HG02981 (cell line): ENCODE results near the gene NOC4L.

Experiments
- ATAC-seq: cut with Tn5 transposase; IDR thresholded peaks from one replicate; pipeline ENCODE4 v1.9.1; 2021; ENCODE audit warnings: mild to moderate bottlenecking, moderate library complexity; ENCODE audit not compliant: unreplicated experiment

Gene NOC4L

GRCh38 chr12:132168311-132169031 lies 24.2 kb downstream of the NOC4L start:
- no peak for ATAC-seq

DNA sequence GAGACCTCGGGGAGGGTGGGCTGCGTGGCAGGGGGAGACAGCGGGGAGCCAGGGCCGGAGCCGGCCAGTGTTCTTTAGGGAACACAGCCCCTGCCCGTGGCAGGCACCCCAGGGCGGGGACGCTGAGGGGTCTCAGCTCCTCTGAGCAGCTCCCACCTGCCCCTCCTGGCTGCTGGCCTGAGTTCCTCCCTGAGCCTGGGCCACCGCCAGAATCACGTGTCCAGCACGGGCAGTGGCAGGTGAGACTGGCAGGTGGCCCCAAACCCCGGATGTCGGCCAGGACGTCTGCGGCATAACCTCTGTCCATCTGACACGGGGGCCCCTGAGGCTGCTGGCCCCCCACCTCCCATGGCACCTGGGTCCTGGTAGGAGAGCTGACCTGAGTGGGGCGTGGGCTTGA lies 25.1 kb downstream of the NOC4L start:
- ATAC-seq, result no peak

GRCh38 chr12:132170094-132170636 lies 25.9 kb downstream of the NOC4L start:
- ATAC-seq, result no peak

DNA sequence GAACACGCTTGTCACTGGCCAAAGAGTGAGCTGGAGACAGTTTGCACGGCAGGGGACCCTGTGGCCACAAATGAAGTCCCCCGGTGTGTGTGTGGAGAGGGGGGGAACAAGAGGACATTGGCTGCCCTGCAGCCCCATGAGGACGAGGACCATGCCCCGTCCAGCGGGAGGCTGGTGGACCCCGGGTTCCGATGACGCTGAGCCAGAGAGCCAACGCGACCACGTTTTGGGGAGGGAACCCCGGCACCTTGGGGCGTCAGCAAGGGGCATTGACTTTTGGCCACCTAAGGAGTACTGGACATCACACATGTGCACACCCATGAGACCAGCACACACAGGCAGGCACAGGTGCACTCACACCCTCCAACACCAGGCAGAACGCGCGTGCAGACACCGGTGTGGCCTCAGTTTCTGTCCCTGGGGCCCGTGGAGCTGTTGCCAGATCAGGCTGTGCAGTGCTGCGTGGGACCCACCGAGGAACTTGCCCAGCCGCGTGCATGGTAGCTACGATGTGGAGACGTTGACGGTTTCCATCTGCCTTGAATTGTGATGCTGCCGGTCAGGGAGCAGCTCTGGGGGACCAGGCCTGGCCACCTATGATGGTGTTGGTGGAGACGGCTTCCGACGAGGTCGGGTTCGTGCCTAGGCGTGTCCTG lies 26.5 kb downstream of the NOC4L start:
- no peak for ATAC-seq

DNA sequence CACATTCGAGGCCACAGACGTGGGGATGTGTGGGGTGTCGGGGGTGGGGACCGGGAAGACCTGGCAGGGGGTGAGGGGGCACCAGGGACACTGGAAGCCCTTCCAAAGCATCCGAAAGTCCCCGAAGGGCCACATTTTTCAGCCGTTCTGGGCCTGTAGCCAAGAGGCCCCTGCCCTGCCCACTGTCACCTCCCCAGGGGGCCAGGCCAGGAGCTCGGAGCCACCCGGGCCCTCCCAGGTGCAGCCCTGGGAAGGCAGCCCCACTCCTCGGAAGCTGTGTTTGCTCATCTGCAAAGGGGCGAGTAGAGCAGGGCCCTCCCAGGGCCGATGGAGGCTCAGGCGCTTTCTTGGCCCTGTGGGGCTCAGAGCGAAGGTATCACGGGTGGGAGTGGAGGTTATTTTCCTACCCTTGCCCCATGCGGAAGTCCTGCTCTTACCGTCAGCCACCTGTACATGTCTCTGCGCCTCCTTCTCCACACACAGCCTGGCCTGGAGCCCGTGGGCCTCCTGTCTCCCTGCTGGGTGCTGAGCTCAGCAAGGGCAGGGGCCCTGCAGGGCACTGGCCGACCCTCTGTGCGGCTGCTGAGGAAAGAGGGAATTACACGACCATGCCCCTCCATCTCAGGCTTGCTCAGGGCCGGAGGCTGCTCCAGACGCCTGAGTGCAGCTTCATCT lies 27.2 kb downstream of the NOC4L start:
- no peak for ATAC-seq

DNA sequence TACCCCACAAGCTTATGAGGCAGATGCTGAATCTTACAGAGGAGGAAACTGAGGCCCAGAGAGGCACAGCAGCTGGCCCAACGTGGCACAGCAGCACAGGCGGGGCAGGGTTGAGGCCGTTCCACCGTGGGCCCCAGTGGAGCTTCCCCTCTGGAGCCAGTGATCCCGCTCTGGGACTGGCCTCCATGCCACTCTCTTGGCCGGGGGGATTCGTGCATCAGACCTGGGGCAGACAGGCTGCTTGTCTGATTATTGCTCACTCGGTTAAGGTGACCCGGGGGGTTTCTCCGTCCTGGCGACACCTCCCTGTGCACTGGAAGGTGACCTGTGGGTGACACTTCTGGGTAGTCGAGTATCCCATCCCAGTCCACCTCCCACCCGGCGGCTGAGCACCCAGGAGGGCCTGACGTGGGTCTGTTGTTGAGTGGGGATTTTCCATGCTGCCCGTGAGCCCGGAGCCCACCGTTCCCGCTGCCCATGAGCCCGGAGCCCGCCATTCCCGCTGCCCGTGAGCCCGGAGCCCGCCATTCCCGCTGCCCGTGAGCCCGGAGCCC lies 27.8 kb downstream of the NOC4L start:
- ATAC-seq, result no peak

DNA sequence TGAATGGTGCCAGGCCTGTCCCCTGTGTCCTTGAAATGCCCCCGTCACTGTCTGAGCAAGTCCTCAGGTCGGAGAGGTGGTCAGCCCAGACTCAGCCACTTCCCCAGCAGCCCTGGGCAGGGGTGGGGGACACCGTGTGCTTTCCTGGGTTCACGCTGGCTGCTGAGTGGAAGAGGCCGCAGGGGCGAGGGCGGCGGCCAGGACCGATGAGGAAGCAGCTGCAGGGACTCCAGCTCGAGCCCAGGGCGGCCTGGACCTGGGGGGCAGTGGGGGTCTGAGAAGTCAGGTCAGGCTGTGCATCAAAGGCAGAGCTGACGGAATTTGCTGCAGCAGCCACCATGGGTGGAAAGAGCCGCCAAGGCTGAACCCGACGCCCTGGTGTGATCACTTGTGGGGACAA lies 28.4 kb downstream of the NOC4L start:
- ATAC-seq, result no peak

DNA sequence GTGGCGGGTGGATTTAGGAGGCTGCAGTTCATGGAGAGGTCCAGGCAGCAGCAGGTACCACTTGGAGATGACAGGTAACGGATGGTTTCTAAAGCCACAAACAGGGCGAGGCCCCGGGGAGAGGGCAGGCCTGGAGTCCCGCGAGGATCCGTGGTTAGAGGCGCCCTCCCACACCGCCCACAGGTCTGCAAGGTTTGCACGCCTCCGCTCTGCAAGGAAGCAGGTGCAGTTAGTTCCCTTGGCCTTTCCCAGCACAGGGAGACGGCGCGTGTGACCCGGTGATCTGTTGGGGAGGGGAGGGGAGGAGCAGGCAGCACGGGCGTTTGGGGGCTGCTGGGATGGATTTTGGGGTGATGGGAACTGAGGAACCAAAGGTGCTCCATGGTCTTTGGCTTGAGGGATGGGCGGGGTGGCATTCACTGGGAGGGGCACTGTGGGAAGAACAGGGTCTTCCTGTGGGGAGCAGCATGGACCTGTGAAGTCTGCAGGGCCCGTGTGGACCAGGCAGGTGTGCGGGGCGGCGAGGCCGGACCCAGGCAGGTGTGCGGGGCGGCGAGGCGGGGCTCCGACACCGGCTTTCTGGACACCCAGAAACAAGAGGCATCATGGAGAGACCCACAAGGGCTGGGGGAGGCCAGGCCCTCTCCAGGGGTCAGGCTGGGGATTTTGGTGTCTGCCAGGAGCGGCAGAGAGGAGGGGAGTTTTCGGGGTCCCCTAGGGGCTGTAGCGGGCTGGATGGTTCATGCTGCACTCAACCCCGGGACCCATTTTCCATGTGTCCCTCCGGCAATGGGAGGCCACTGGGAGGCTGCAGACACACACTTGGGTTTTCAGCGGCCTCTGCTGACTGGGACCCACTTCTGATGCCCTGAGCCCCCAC lies 29.1 kb downstream of the NOC4L start:
- no peak for ATAC-seq

DNA sequence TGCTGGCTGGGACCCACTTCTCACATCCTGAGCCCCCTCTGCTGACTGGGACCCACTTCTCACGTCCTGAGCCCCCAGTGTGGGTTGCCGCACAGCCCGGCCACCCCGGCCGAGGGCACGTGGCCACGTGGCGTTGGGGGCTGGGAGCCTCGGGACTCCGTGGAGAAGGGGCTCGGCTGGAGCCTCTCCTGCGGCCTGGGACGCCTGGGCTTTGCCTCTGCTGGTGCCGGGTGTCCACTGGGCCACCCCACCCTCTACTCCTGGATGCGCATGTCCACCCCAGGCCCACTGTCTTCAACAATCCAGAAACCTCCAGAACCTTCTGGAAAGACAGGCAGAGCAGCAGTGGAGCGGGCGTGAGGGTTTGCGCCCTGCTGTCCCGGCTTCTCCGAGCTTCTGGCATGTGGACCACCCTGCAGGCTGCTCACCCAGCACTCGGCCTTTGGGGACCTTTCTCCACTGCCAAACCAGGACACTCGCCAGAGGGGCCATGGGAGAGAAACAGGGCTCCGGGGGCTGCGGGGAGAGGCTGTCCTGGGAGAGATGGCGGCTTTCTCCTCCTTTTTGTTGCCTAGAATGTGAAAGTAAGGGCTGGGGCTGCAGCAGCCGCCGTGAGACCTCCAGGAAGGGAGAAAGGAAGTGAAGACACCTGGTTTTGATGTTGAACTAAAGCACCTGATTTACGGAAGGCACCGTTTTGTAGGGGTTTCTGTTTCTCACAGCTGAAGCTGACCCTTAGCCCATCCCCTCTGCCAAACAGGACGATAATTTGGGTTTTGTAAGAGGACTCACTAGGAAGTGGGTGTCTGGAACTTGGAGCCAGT lies 30.0 kb downstream of the NOC4L start:
- no peak for ATAC-seq

DNA sequence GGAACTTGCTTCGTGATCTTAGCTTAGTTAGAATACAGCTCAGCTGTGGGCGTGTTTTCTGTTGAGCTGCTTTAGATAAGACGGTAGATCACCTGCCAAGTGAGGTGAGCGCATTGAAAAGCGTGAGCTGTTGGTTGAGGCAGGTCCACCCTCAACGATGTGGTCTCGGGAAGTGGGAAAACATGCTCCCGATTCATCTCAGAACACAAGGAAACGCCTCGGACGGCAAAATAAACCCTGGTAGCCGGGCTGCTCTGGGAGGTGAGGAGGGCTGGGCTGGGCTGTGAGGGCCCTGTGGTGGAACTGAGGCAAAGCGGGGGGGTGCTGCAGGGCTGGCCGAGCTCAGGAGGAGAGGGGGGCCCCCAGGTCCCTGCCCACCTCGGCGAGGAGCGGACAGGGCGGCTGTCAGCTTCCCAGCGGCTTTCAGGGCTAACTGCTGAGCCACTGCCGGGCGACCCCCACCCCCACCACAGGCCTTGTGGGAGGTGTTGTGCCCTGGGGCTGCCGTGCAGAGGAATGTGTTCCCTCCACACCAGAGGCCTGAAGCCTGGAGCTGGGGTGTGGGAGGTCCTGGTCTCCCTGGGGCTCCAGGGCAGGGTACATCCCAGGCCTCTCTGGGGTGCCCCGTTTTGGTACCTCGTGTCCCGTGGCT lies 30.7 kb downstream of the NOC4L start:
- no peak for ATAC-seq

DNA sequence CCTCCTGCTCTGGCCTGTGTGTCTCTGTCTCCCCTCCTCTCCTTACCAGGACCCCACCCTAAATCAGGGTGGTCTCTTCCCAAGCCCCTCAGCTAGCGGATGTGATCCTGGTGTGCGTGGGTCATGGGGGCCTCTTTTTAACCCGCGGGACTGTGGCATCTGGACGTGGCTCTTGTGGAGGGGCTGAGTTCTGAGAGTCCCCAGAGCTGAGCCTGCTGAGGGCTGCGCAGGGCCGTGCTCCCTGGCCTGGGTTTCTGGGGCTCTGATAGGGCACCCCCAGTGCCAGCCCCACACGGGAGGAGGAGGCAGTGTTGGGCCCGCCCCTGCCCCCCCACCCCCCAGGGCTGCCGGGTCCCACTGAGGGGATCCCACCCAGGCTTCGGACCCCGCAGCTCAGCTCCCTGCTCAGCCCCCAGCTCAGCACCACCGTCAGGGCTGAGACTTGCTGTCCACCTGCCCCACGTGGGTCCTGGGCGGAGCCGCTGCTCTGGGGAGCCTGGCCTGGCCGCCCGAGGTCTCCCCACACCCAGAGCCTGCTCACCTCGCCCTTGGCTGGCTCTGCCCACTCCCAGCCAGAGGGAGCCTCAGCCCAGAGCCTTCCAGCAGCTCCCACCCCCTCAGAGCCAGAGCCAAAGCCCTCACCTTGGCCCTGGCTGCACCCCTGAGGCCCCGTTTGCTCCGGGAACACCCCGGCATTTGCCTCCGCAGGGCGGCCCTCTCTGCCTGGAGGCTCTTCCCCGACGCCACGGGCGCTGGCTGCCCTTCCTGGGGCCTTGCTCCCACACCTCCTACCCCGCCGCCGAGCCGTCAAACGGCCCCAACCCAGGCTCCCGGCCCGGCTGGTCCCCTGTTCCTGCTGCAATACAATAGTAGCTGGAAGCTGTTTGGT lies 31.5 kb downstream of the NOC4L start:
- ATAC-seq, result no peak

DNA sequence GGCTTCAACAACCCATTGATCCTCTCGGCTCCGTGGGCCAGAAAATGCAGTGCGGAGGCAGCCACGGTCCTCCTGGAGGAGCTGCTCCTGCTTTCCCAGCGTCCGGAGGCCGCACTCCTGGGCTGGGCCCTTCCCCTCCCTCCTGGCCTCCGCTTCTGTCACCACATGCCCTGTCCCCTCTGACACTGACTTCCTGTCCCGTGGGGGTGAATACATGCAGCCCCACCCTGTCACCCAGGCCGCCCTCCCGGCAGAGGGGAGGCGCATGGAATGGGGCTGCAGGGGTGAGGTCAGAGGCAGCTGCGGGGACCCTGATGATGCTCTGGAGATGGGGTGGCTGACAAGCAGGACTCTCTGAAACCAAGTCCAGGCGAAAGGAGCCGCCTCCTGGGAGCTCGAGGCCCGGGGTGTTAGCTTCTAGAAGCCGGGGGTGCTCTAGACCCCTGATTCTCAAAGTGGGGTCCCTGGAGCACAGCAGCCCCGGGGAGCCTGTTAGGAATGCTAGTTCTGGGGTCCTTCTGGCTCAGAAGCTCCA lies 32.2 kb downstream of the NOC4L start:
- no peak for ATAC-seq

DNA sequence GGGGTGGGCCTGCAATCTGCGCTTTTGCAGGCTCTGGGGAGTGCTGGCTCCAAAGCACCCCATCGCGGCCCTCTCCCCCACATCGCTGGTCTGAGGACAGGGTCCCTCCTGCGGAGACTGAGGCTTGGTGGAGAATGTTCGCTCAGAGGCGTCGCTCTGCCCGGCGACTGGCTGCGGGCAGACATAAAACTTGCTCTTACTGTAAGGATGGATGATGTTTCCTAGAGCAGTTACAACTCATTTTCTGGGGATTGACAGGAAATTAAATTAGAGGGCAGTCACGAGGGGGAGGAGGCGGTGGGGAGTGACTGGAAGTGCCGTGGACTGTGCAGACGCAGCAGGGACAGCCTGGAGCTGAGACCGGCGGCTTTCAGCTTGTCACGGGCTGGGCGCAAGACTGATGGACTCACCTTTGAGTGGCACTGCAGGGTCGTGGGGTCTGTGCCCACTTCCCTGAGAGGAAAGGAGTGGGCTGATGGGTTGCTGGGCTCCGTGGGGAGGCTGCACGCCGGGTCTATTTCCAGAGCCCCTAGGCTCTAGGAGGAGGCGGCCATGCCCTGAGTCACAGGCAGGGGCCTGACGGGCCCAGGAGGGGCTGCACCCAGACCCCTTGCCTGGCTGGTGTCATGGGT lies 32.8 kb downstream of the NOC4L start:
- no peak for ATAC-seq

- ATAC-seq, result no peak
Observed at GRCh38 chr12:132178316-132178715, 34.1 kb downstream of the NOC4L start.

DNA sequence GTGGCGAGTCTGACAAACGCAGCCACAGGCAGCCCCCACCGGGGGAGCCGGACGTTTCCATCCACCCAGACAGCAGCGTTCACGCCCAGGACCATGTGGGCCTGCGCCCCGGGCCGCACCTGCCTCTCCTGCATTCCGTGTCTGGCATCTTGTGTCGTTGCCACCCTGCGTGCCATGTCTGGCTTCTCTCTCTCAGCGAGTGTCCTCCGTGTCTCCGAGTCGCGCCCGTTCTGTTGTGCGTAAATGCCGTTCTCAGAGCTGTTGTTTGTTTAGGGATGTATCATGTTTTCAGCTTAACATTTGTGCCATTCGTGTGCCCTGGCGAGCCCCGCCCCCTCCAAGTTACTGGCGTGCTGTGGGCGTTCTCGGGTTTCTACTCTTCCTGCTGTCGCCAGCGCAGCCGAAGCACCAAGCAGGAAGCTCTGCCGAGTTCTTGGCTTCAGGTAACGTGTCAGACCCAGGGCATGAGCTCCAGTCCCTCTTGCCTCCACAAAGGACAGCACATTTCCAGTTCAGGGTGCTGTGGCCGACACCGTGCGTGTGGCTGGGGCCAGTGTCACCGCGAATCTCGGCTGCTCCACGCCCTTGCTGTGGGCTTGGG lies 34.6 kb downstream of the NOC4L start:
- ATAC-seq, result no peak

DNA sequence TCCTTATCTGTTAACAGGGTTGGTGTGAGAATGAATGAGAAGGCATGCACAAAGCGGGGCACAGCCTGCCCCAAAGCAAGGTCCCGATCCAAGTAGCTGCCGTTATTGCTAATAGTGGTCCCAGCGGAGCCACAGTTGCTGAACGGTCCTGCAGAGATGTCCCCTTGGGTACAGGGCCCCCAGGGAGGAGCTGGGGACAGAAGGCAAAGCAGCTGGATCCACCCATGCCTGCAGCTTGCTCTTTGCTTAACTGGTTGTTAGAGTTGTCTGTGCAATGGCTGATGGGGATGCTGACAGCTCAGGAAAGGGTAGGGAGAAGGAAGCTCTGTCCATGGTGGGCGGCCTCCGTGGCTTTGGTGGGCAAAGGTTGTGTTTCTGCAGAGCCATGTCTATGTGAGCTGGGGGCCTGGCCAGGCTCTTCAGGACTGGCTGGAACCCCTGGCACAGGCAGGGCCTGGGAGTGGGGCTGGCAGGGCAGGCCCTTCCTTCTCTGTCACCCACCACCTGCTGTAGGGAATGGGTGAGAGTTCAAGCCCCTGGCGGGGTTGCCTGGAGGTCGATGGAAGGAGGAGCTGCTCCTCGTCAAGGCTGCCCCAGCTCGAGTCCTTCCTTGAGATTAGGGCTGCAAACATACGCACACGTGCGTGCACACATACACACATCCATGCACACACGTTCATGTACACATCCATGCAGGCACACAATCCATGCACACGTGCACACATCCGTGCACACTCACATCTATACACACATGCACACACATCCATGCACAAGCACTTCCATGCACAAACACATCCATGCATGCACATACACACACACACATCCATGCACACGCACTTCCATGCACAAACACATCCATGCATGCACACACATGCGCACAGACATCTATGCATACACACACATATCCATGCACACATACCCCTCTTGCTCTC lies 35.4 kb downstream of the NOC4L start:
- ATAC-seq, result no peak
